Peyer's patch (tissue), 4 donors: ENCODE measurements around the gene NFE2L1. TPM values are rescaled to one million over a fixed set of nuclear protein-coding genes. Genes with fewer than 3 reads are reported as not detected.

Experiments
- DNase-seq, 3 donors: peaks; one replicate each; pipeline ENCODE4 v3.0.0-alpha.2; 2017 to 2019
- H3K27ac ChIP-seq, 4 donors: fragments of 200-600 bp; sonication (generic); one replicate each; pipeline ENCODE4 v1.5.1; 2016 to 2019
- H3K27me3 ChIP-seq, 2 donors: fragments of 200-600 bp; sonication (generic); one replicate each; pipeline ENCODE4 v1.5.1; 2019
- H3K36me3 ChIP-seq, 3 donors: fragments of 200-600 bp; sonication (generic); one replicate each; pipeline ENCODE4 v1.5.1; 2016 to 2019
- H3K4me1 ChIP-seq, 4 donors: fragments of 200-600 bp; sonication (generic); one replicate each; pipeline ENCODE4 v1.5.1; 2016 to 2019
- H3K4me3 ChIP-seq, 4 donors: fragments of 200-600 bp; sonication (generic); 1 replicate in 3 of 4; 2 replicates in 1 of 4; pipeline ENCODE4 v1.5.1; 2016 to 2019; ENCODE audit warnings: mild to moderate bottlenecking in 1 of 4
- H3K9me3 ChIP-seq, 4 donors: fragments of 200-600 bp; sonication (generic); one replicate each; pipeline ENCODE4 v1.5.1; 2016 to 2019; ENCODE audit warnings: mild to moderate bottlenecking in 1 of 4
- POLR2A ChIP-seq, 2 donors: fragments of 450-650 bp; IDR thresholded peaks; one replicate each; pipeline ENCODE4 v1.5.1; 2017; ENCODE audit warnings: antibody characterized with exemption in 2 of 2, mild to moderate bottlenecking in 2 of 2, moderate library complexity in 2 of 2
- small RNA-seq, 2 donors: library from RNA; depleted of rRNA; stranded (forward); fragments of <200 nt; gene quantifications; one replicate each; pipeline ENCODE3, GENCODE V24; 2016
- total RNA-seq, 4 donors: library from RNA; depleted of rRNA; stranded (reverse); fragments of >200 nt; gene quantifications; one replicate each; pipeline ENCODE4 v1.1.0, GENCODE V29; 2016
- TF ChIP-seq, protein P1 (sequence below), 6 experiments: fragments of 450-650 bp in 4 of 6; fragments of 200-600 bp in 2 of 6; sonication (generic) in 1 of 6; IDR thresholded peaks; one replicate each; pipeline ENCODE4 v1.5.1; 2017 to 2019; ENCODE audit warnings: antibody characterized with exemption in 6 of 6, mild to moderate bottlenecking in 3 of 6, moderate library complexity in 1 of 6

Gene NFE2L1
- total RNA-seq, 4 donors from 2014 or later, result 89.1 to 228 (median 217) TPM

GRCh38 chr17:48110761-48111160 is 62.6 kb downstream of the NFE2L1 start:
- peak overlapping the region in 1 of 4 donors; percentile 40 for H3K27ac ChIP-seq

More at GRCh38 chr17:48110761-48111160, 62.6 kb downstream of the NFE2L1 start:
- H3K9me3 ChIP-seq, result no peaks in the 10 kb centered on the region
- H3K36me3 ChIP-seq, result peaks cover 0 to 16% (median 0%) of the 10 kb centered on the region in 3 donors
- H3K27me3 ChIP-seq, result no peaks in the 10 kb centered on the region
- H3K4me3 ChIP-seq, result no peak overlapping the region
- TF ChIP-seq, protein P1, sequence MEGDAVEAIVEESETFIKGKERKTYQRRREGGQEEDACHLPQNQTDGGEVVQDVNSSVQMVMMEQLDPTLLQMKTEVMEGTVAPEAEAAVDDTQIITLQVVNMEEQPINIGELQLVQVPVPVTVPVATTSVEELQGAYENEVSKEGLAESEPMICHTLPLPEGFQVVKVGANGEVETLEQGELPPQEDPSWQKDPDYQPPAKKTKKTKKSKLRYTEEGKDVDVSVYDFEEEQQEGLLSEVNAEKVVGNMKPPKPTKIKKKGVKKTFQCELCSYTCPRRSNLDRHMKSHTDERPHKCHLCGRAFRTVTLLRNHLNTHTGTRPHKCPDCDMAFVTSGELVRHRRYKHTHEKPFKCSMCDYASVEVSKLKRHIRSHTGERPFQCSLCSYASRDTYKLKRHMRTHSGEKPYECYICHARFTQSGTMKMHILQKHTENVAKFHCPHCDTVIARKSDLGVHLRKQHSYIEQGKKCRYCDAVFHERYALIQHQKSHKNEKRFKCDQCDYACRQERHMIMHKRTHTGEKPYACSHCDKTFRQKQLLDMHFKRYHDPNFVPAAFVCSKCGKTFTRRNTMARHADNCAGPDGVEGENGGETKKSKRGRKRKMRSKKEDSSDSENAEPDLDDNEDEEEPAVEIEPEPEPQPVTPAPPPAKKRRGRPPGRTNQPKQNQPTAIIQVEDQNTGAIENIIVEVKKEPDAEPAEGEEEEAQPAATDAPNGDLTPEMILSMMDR (IDR thresholded peaks at IDR 0.05), result no peak
- no peak for TF ChIP-seq POLR2A (IDR thresholded peaks at IDR 0.05)
- no peak for DNase-seq
- H3K4me1 ChIP-seq, result peaks cover 0 to 20% (median 6%) of the 10 kb centered on the region in 4 donors

Small RNAs within 50 kb of the gene (small RNA-seq; reads per million reads assigned to genes)
- gene AC004477.2, result 0 reads per million in 2 donors
- 26.2 to 38.7 reads per million in 2 donors for gene MIR152
- 0 reads per million in 2 donors for gene RNU6-1201P

Other genes with a start within 250 kb of the NFE2L1 start
- gene OSBPL7, start 226.6 kb upstream of the NFE2L1 start, total RNA-seq, result 100 to 1,000 TPM in 1 of 4 donors, 10 to 100 TPM in 3; 31.4 to 104 (median 70.9) TPM
- 10 to 100 TPM; 30.5 to 50.4 (median 34.8) TPM for gene MRPL10, start 216.8 kb upstream of the NFE2L1 start, total RNA-seq
- under 1 TPM in 1 of 4 donors, not detected in 3; 0.40 TPM for gene LRRC46, start 216.7 kb upstream of the NFE2L1 start, total RNA-seq
- 100 to 1,000 TPM in 2 of 4 donors, 10 to 100 TPM in 2; 56.2 to 126 (median 86.9) TPM for gene SCRN2, start 207.1 kb upstream of the NFE2L1 start, total RNA-seq
- gene SP6, start 197.2 kb upstream of the NFE2L1 start, total RNA-seq, result 10 to 100 TPM in 2 of 4 donors, 1 to 10 TPM in 2; 3.3 to 27.0 (median 16.6) TPM
- 10 to 100 TPM in 3 of 4 donors, 1 to 10 TPM in 1; 8.6 to 29.7 (median 16.6) TPM for gene SP2, start 152.1 kb upstream of the NFE2L1 start, total RNA-seq
- 100 to 1,000 TPM in 1 of 4 donors, 10 to 100 TPM in 3; 23.9 to 103 (median 64.6) TPM for gene PNPO, start 106.8 kb upstream of the NFE2L1 start, total RNA-seq
- gene PRR15L, start 90.5 kb upstream of the NFE2L1 start, total RNA-seq, result 100 to 1,000 TPM in 3 of 4 donors, 10 to 100 TPM in 1; 88.3 to 358 (median 288) TPM
- gene CDK5RAP3, start 77.2 kb upstream of the NFE2L1 start, total RNA-seq, result 1,000 to 10,000 TPM in 1 of 4 donors, 100 to 1,000 TPM in 3; 198 to 1,062 (median 553) TPM
- 10 to 100 TPM in 2 of 4 donors, 1 to 10 TPM in 2; 2.2 to 27.2 (median 7.0) TPM for gene COPZ2, start 10.6 kb upstream of the NFE2L1 start, total RNA-seq
- 10 to 100 TPM in 1 of 4 donors, 1 to 10 TPM in 3; 7.2 to 14.0 (median 8.5) TPM for gene CBX1, start 53.1 kb downstream of the NFE2L1 start, total RNA-seq
- gene SNX11, start 59.4 kb downstream of the NFE2L1 start, total RNA-seq, result 10 to 100 TPM in 3 of 4 donors, 1 to 10 TPM in 1; 9.5 to 19.8 (median 15.0) TPM